Hepatocyte (in vitro differentiated cells): ENCODE data around the gene DALRD3. TPM values are rescaled to one million over a fixed set of nuclear protein-coding genes. Genes with fewer than 3 reads are reported as not detected.

Experiments used
- DNase-seq: peaks from one replicate; pipeline ENCODE4 v3.0.0-alpha.2; 2016; ENCODE audit warnings: low spot score
- H2AFZ ChIP-seq: fragments of 200-600 bp; sonication (generic); 2 replicates; pipeline ENCODE4 v1.6.0; 2016; ENCODE audit warnings: antibody characterized with exemption, mild to moderate bottlenecking
- H3K27ac ChIP-seq: fragments of 200-600 bp; sonication (generic); 2 replicates; pipeline ENCODE4 v1.5.1; 2016; ENCODE audit warnings: mild to moderate bottlenecking
- H3K27me3 ChIP-seq: fragments of 200-600 bp; sonication (generic); 2 replicates; pipeline ENCODE4 v1.6.1; 2016
- H3K36me3 ChIP-seq: fragments of 200-600 bp; sonication (generic); replicated peaks from 2 replicates; pipeline ENCODE4 v1.5.1; 2016; ENCODE audit warnings: low read depth; ENCODE audit not compliant: insufficient read depth
- H3K4me1 ChIP-seq: fragments of 200-600 bp; sonication (generic); 2 replicates; pipeline ENCODE4 v1.5.1; 2016; ENCODE audit warnings: mild to moderate bottlenecking, moderate library complexity; ENCODE audit not compliant: insufficient read depth
- H3K4me2 ChIP-seq: fragments of 200-600 bp; sonication (generic); 2 replicates; pipeline ENCODE4 v1.6.0; 2016
- H3K4me3 ChIP-seq: fragments of 200-600 bp; sonication (generic); 2 replicates; pipeline ENCODE4 v1.5.1; 2016; ENCODE audit warnings: mild to moderate bottlenecking
- H3K79me2 ChIP-seq: fragments of 200-600 bp; sonication (generic); 2 replicates; pipeline ENCODE4 v1.6.0; 2017; ENCODE audit warnings: mild to moderate bottlenecking
- H3K9me2 ChIP-seq: fragments of 200-600 bp; sonication (generic); replicated peaks from 2 replicates; pipeline ENCODE4 v1.6.0; 2017; ENCODE audit warnings: mild to moderate bottlenecking; ENCODE audit not compliant: insufficient read depth
- H3K9me3 ChIP-seq: fragments of 200-600 bp; sonication (generic); 2 replicates; pipeline ENCODE4 v1.5.1; 2016; ENCODE audit warnings: low read depth, mild to moderate bottlenecking
- H4K20me1 ChIP-seq: fragments of 200-600 bp; sonication (generic); 2 replicates; pipeline ENCODE4 v1.6.0; 2016; ENCODE audit warnings: mild to moderate bottlenecking; ENCODE audit not compliant: insufficient read depth, poor library complexity, severe bottlenecking
- CTCF ChIP-seq: fragments of 200-600 bp; sonication (generic); IDR thresholded peaks from 2 replicates; pipeline ENCODE4 v1.5.1; 2016; ENCODE audit warnings: antibody characterized with exemption, mild to moderate bottlenecking; ENCODE audit not compliant: poor library complexity
- EZH2 ChIP-seq: fragments of 200-600 bp; sonication (generic); IDR thresholded peaks from 2 replicates; pipeline ENCODE4 v1.6.1; 2016; ENCODE audit warnings: antibody characterized with exemption, mild to moderate bottlenecking, borderline replicate concordance
- EZH2phosphoT487 ChIP-seq: fragments of 200-600 bp; sonication (generic); IDR thresholded peaks from one replicate; pipeline ENCODE4 v1.6.1; 2018; ENCODE audit warnings: antibody characterized with exemption, mild to moderate bottlenecking, low read depth, moderate library complexity; ENCODE audit not compliant: unreplicated experiment, severe bottlenecking
- WGBS: methylation state at CpG from one replicate; pipeline ENCODE4 v1.1.6; 2016; ENCODE audit warnings: low lambda C conversion rate; ENCODE audit errors: missing lambda C conversion rate; 5-methylcytosine and 5-hydroxymethylcytosine counted together
- polyA plus RNA-seq: library from polyadenylated mRNA; unstranded; fragments of >200 nt; fragmentation: Nextera tagmentation; extraction: Ambion mirVana; gene quantifications from 2 replicates; pipeline ENCODE4 v1.2.1, GENCODE V29; 2016
- total RNA-seq: library from RNA; depleted of rRNA; stranded (reverse); fragments of >200 nt; gene quantifications from 2 replicates; pipeline ENCODE4 v1.2.3, GENCODE V29; 2014

The DALRD3 gene
- total and polyA plus RNA-seq, 2 experiments from 2014 or later: 27.0 to 29.3 TPM

- TF ChIP-seq EZH2phosphoT487 (no peak), CTCF (no peak), EZH2 (no peak)
- Histone ChIP-seq H3K9me3 (no peaks in the 10 kb centered on the region), H3K4me3 (no peak overlapping the region), H3K79me2 (peaks cover 13% of the 10 kb centered on the region), H2AFZ (no peak overlapping the region), H3K4me2 (no peak overlapping the region), H3K27me3 (no peaks in the 10 kb centered on the region), H4K20me1 (no peaks in the 10 kb centered on the region), H3K4me1 (peaks cover 13% of the 10 kb centered on the region), H3K9me2 (no peaks in the 10 kb centered on the region), H3K36me3 (no peaks in the 10 kb centered on the region), H3K27ac (no peak overlapping the region)
- 93% methylated on average over 6 of the region's 6 CpGs for WGBS
- no peak for DNase-seq
Measured at GRCh38 chr3:49032646-49033304, 14.4 kb upstream of the DALRD3 start.

- Histone ChIP-seq H3K4me3 (no peak overlapping the region), H3K9me3 (no peaks in the 10 kb centered on the region), H3K27me3 (no peaks in the 10 kb centered on the region), H2AFZ (no peak overlapping the region), H3K4me1 (peaks cover 13% of the 10 kb centered on the region), H3K79me2 (peaks cover 30% of the 10 kb centered on the region), H3K36me3 (no peaks in the 10 kb centered on the region), H3K9me2 (no peaks in the 10 kb centered on the region), H3K27ac (no peak overlapping the region), H3K4me2 (no peak overlapping the region), H4K20me1 (no peaks in the 10 kb centered on the region)
- TF ChIP-seq CTCF: no peak
- TF ChIP-seq EZH2: no peak
- no peak for TF ChIP-seq EZH2phosphoT487
- no peak for DNase-seq
- WGBS: 92% methylated on average over 6 of the region's 6 CpGs
Measured at GRCh38 chr3:49030321-49030720, 11.9 kb upstream of the DALRD3 start.

GRCh38 chr3:49029563-49029884 lies 11.1 kb upstream of the DALRD3 start:
- 11% methylated on average over 7 of the region's 7 CpGs for WGBS
- DNase-seq: no peak
- Histone ChIP-seq H3K79me2 (peaks cover 32% of the 10 kb centered on the region), H3K27me3 (no peaks in the 10 kb centered on the region), H3K27ac (peak overlapping the region; percentile 80), H3K36me3 (no peaks in the 10 kb centered on the region), H3K4me3 (no peak overlapping the region), H3K9me2 (no peaks in the 10 kb centered on the region), H2AFZ (peak overlapping the region; percentile 38), H3K4me1 (peaks cover 13% of the 10 kb centered on the region), H3K4me2 (peak overlapping the region; percentile 95), H4K20me1 (no peaks in the 10 kb centered on the region), H3K9me3 (no peaks in the 10 kb centered on the region)
- TF ChIP-seq EZH2 (no peak), CTCF (no peak), EZH2phosphoT487 (no peak)
